ENCODE data around the gene ZNF891.

DNA sequence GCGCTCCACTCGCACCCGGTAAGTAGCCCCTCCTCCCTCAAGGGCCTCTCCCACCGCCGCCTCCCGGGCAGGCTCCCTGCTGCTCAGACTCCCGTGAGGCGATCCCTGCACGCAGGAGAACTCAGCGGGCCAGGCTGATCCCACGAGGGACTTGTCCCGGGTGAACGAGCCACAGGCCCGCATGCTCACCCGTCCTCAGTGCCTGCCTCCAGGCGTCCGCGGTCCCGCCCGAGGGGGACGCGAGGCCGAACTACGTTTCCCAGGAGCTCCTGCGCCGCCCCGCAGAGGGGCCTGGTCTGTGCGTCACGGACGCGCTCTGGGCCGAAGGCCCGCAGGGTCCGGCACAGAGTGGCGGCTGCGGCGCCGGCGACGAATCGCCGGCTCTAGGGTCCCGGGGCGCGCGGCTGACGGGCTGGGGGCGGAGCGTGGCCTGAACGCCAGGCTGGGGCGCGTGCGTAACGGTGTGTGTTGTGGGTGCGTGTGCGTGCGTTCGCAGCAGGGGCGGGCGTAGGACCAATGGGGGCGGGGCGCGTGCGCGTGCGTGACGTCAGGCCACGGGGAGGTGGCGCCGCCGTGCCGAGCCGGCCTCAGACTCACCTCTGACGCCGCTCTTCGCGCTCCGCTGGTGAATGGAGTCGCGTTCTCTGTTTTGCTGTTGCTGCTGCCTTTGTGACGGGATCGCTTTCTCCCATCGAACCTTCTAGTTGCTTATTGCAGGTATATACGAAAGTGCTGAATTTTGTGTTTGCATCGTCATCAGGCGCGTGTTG is at the start of gene ZNF891, which contains the start of gene ZNF10:
- TF ChIP-seq CTCF (conservative IDR thresholded peaks at IDR 0.05 in 1 of 2, IDR thresholded peaks at IDR 0.05 in 1 of 2; ENCODE audit: low read depth in 1 of 2, low read length in 2 of 2): no peak
- no peak for TF ChIP-seq EZH2 (IDR thresholded peaks at IDR 0.05; ENCODE audit: low read length, missing control alignments)

Data from fibroblast of lung (primary cell).